Measurements from ENCODE around the gene KLF3.

DNA sequence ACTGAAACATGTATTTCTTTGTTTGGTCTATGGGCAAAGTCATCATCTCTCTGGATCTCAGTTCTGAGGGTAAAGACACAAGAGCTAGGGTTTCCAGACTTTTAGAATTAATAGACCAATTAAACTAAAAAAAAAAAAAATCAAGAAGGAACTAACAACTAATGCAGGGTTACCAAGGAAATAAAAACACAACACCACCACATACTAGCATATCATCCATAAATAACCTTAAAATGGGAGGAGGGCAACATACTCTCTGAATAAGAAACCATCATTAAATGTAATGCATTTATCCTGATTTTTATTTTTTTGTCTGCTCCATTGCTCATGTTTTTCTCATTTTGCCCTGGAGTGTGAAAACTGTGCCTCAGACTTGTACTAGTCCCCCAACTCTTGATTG, 33.5 kb upstream of the KLF3 start:
- no peak for TF ChIP-seq POLR2A (IDR thresholded peaks at IDR 0.05; ENCODE audit: low read depth)
- TF ChIP-seq, protein P1, sequence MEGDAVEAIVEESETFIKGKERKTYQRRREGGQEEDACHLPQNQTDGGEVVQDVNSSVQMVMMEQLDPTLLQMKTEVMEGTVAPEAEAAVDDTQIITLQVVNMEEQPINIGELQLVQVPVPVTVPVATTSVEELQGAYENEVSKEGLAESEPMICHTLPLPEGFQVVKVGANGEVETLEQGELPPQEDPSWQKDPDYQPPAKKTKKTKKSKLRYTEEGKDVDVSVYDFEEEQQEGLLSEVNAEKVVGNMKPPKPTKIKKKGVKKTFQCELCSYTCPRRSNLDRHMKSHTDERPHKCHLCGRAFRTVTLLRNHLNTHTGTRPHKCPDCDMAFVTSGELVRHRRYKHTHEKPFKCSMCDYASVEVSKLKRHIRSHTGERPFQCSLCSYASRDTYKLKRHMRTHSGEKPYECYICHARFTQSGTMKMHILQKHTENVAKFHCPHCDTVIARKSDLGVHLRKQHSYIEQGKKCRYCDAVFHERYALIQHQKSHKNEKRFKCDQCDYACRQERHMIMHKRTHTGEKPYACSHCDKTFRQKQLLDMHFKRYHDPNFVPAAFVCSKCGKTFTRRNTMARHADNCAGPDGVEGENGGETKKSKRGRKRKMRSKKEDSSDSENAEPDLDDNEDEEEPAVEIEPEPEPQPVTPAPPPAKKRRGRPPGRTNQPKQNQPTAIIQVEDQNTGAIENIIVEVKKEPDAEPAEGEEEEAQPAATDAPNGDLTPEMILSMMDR (IDR thresholded peaks at IDR 0.05) = no peak
